WTC11 (cell line): ENCODE measurements around the gene GRM1. TPM values are rescaled to one million over a fixed set of nuclear protein-coding genes. Genes with fewer than 3 reads are reported as not detected.

Source experiments
- ATAC-seq: fragments of 200-7000 bp; cut with Tn5 transposase; 2 replicates; pipeline ENCODE4 v1.10.0; 2021; ENCODE audit warnings: mild to moderate bottlenecking, moderate library complexity
- CTCF ChIA-PET: fragments of 300-600 bp; sonication (Branson Sonifier 250); formaldehyde crosslinking; loops from one replicate; lab custom pipeline; 2021; ENCODE audit warnings: antibody characterized with exemption; lab: Charles Lee
- POLR2A ChIA-PET: fragments of 350-600 bp; sonication (Branson Sonifier 250); formaldehyde crosslinking; loops from one replicate; lab custom pipeline; 2021; ENCODE audit warnings: antibody characterized with exemption; lab: Charles Lee
- DNase-seq: peaks from one replicate; pipeline ENCODE4 v3.0.0; 2021; ENCODE audit warnings: low spot score
- H3K27ac Mint-ChIP-seq: 2 replicates; pipeline ENCODE4 v1.8.0; 2021; ENCODE audit warnings: mixed read lengths
- H3K27me3 Mint-ChIP-seq: 2 replicates; pipeline ENCODE4 v1.8.0; 2021; ENCODE audit warnings: low read depth, mild to moderate bottlenecking, moderate library complexity, mixed read lengths
- H3K36me3 Mint-ChIP-seq: 2 replicates; pipeline ENCODE4 v1.8.0; 2021; ENCODE audit warnings: mixed read lengths
- H3K4me1 Mint-ChIP-seq: 2 replicates; pipeline ENCODE4 v1.8.0; 2022; ENCODE audit warnings: mixed read lengths
- H3K4me3 Mint-ChIP-seq: 2 replicates; pipeline ENCODE4 v1.8.0; 2021; ENCODE audit warnings: mild to moderate bottlenecking, moderate library complexity, mixed read lengths
- H3K9me3 Mint-ChIP-seq: 2 replicates; pipeline ENCODE4 v1.8.0; 2021; ENCODE audit warnings: mixed read lengths
- ATF1 ChIP-seq: sonication (generic); formaldehyde crosslinking; IDR thresholded peaks from 2 replicates; pipeline ENCODE4 v1.8.1; 2023; ENCODE audit warnings: mild to moderate bottlenecking, moderate library complexity, missing genetic modification reagents
- CBFB ChIP-seq: sonication (generic); formaldehyde crosslinking; IDR thresholded peaks from 2 replicates; pipeline ENCODE4 v1.8.1; 2022; ENCODE audit warnings: mild to moderate bottlenecking, low read depth, missing genetic modification reagents
- FOXJ3 ChIP-seq: sonication (generic); formaldehyde crosslinking; IDR thresholded peaks from 2 replicates; pipeline ENCODE4 v1.9.0; 2021; ENCODE audit warnings: missing genetic modification reagents, mild to moderate bottlenecking, borderline replicate concordance
- FOXP1 ChIP-seq: sonication (generic); formaldehyde crosslinking; IDR thresholded peaks from 2 replicates; pipeline ENCODE4 v1.8.0; 2022; ENCODE audit warnings: missing genetic modification reagents, mild to moderate bottlenecking, moderate library complexity, borderline replicate concordance
- JUN ChIP-seq: sonication (generic); formaldehyde crosslinking; IDR thresholded peaks from 2 replicates; pipeline ENCODE4 v1.8.0; 2023; ENCODE audit warnings: mild to moderate bottlenecking, missing genetic modification reagents
- NFE2L1 ChIP-seq: sonication (generic); formaldehyde crosslinking; IDR thresholded peaks from 2 replicates; pipeline ENCODE4 v1.8.1; 2023; ENCODE audit warnings: missing genetic modification reagents
- NFYB ChIP-seq: sonication (generic); formaldehyde crosslinking; conservative IDR thresholded peaks from 2 replicates; pipeline ENCODE4 v1.8.0; 2022; ENCODE audit warnings: low read depth, missing genetic modification reagents
- SMAD4 ChIP-seq: sonication (generic); formaldehyde crosslinking; IDR thresholded peaks from 2 replicates; pipeline ENCODE4 v1.8.0; 2022; ENCODE audit warnings: mild to moderate bottlenecking, missing genetic modification reagents
- ZNF219 ChIP-seq: sonication (generic); formaldehyde crosslinking; IDR thresholded peaks from 2 replicates; pipeline ENCODE4 v1.8.0; 2023; ENCODE audit warnings: missing genetic modification reagents, mild to moderate bottlenecking, borderline replicate concordance
- ZNF232 ChIP-seq: sonication (generic); formaldehyde crosslinking; IDR thresholded peaks from 2 replicates; pipeline ENCODE4 v1.8.0; 2022; ENCODE audit warnings: mild to moderate bottlenecking, missing genetic modification reagents
- ZNF317 ChIP-seq: sonication (generic); formaldehyde crosslinking; IDR thresholded peaks from 2 replicates; pipeline ENCODE4 v1.8.1; 2023; ENCODE audit warnings: low read depth, mild to moderate bottlenecking, moderate library complexity, missing genetic modification reagents, borderline replicate concordance
- total RNA-seq: library from RNA; stranded (reverse); gene quantifications from 3 replicates; pipeline ENCODE4 v1.2.3, GENCODE V29; 2021
- TF ChIP-seq, protein P1 (sequence below): sonication (generic); formaldehyde crosslinking; conservative IDR thresholded peaks from 2 replicates; pipeline ENCODE4 v1.8.1; 2023; ENCODE audit warnings: mild to moderate bottlenecking, low read depth, missing genetic modification reagents, moderate library complexity
- TF ChIP-seq, protein P2 (sequence below): sonication (generic); formaldehyde crosslinking; conservative IDR thresholded peaks from 2 replicates; pipeline ENCODE4 v1.8.1; 2022; ENCODE audit warnings: mild to moderate bottlenecking, missing genetic modification reagents
- TF ChIP-seq, protein P3 (sequence below): sonication (generic); formaldehyde crosslinking; IDR thresholded peaks from 2 replicates; pipeline ENCODE4 v1.8.0; 2022; ENCODE audit warnings: mild to moderate bottlenecking, missing genetic modification reagents
- TF ChIP-seq, protein P4 (sequence below): sonication (generic); formaldehyde crosslinking; IDR thresholded peaks from 2 replicates; pipeline ENCODE4 v1.8.0; 2023; ENCODE audit warnings: missing genetic modification reagents
- TF ChIP-seq, protein P5 (sequence below): fragments of 250-450 bp; sonication (Bioruptor Pico); IDR thresholded peaks from 2 replicates; pipeline ENCODE4 v1.9.0; 2021; ENCODE audit warnings: moderate library complexity, mild to moderate bottlenecking, inconsistent platforms, borderline replicate concordance
- TF ChIP-seq, protein P6 (sequence below): sonication (generic); formaldehyde crosslinking; IDR thresholded peaks from 2 replicates; pipeline ENCODE4 v1.8.1; 2023; ENCODE audit warnings: mild to moderate bottlenecking, missing genetic modification reagents, moderate library complexity
- TF ChIP-seq, protein P7 (sequence below): fragments of 250-450 bp; sonication (Bioruptor Pico); conservative IDR thresholded peaks from 2 replicates; pipeline ENCODE4 v1.9.0; 2021; ENCODE audit warnings: mild to moderate bottlenecking
- TF ChIP-seq, protein P8 (sequence below): sonication (generic); formaldehyde crosslinking; IDR thresholded peaks from 2 replicates; pipeline ENCODE4 v1.8.1; 2023; ENCODE audit warnings: mild to moderate bottlenecking, missing genetic modification reagents
- TF ChIP-seq, protein P9 (sequence below): sonication (generic); formaldehyde crosslinking; IDR thresholded peaks from 2 replicates; pipeline ENCODE4 v1.8.1; 2022; ENCODE audit warnings: mild to moderate bottlenecking, moderate library complexity, missing genetic modification reagents
- TF ChIP-seq, protein P10 (sequence below): sonication (generic); formaldehyde crosslinking; IDR thresholded peaks from 2 replicates; pipeline ENCODE4 v1.8.1; 2022; ENCODE audit warnings: missing genetic modification reagents, borderline replicate concordance

Gene GRM1
- total RNA-seq, 1 experiment from 2014 or later, result 0.46 TPM

DNA sequence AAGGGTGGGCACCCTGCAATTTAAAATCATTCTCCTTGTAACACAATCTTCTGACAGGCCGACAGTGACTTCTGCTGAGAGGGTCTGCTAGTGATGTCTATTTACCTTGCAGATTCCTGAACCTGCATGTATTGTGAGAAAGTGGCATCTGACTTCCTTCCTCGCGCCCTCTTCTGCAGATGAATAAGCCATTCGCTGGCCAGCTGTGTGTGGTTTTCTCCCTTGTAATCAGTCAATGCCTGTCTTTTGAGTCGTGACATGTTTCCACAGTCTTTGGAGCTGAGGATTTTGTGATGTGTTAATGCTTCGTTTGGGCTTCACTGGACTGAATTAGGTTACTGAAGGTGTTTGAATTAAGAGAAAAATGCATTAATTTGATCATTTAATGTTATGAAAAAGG lies 125.3 kb downstream of the GRM1 start (continued):
- TF ChIP-seq, protein P1, sequence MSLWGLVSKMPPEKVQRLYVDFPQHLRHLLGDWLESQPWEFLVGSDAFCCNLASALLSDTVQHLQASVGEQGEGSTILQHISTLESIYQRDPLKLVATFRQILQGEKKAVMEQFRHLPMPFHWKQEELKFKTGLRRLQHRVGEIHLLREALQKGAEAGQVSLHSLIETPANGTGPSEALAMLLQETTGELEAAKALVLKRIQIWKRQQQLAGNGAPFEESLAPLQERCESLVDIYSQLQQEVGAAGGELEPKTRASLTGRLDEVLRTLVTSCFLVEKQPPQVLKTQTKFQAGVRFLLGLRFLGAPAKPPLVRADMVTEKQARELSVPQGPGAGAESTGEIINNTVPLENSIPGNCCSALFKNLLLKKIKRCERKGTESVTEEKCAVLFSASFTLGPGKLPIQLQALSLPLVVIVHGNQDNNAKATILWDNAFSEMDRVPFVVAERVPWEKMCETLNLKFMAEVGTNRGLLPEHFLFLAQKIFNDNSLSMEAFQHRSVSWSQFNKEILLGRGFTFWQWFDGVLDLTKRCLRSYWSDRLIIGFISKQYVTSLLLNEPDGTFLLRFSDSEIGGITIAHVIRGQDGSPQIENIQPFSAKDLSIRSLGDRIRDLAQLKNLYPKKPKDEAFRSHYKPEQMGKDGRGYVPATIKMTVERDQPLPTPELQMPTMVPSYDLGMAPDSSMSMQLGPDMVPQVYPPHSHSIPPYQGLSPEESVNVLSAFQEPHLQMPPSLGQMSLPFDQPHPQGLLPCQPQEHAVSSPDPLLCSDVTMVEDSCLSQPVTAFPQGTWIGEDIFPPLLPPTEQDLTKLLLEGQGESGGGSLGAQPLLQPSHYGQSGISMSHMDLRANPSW, result no peak
- TF ChIP-seq FOXJ3 (CRISPR knock-in tag) (no peak), ZNF317 (CRISPR knock-in tag) (no peak), SMAD4 (no peak), NFYB (CRISPR knock-in tag) (no peak)
- TF ChIP-seq, protein P2, sequence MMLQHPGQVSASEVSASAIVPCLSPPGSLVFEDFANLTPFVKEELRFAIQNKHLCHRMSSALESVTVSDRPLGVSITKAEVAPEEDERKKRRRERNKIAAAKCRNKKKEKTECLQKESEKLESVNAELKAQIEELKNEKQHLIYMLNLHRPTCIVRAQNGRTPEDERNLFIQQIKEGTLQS (CRISPR knock-in tag), result no peak
- TF ChIP-seq, protein P3, sequence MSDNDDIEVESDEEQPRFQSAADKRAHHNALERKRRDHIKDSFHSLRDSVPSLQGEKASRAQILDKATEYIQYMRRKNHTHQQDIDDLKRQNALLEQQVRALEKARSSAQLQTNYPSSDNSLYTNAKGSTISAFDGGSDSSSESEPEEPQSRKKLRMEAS, result no peak
- TF ChIP-seq, all 79 proteins: peak for 0

DNA sequence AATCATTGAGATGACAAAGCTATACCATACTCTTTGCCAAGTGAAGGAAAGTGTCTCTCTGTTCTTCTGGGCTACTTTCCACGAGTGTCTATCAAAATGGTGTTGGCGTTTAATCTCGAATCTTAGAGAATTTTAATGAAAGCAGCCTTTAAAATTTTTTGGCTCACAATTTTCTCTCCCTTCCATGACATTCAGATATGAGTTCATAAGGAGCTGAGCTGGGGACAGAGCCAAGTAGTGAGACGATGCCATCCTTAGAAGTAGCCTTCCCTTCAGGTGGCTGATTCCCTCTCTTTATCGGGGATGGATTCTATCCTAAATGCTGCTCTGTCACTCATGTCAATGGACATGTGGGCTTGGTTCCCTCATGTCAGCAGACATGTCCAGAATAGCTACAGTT lies 132.8 kb downstream of the GRM1 start:
- CTCF ChIA-PET, result no interaction called here
- POLR2A ChIA-PET, result no interaction called here
- H3K9me3 Mint-ChIP-seq, result no peaks in the 10 kb centered on the region
- DNase-seq (no peak), ATAC-seq (no peak)
- no peaks in the 10 kb centered on the region for H3K27me3 Mint-ChIP-seq
- H3K36me3 Mint-ChIP-seq, result no peaks in the 10 kb centered on the region
- H3K4me1 Mint-ChIP-seq, result no peaks in the 10 kb centered on the region
- H3K4me3 Mint-ChIP-seq, result no peak overlapping the region
- H3K27ac Mint-ChIP-seq, result no peak overlapping the region
- TF ChIP-seq ZNF232 (CRISPR knock-in tag) (no peak), JUN (CRISPR knock-in tag) (no peak), ZNF219 (no peak)
- TF ChIP-seq, protein P4, sequence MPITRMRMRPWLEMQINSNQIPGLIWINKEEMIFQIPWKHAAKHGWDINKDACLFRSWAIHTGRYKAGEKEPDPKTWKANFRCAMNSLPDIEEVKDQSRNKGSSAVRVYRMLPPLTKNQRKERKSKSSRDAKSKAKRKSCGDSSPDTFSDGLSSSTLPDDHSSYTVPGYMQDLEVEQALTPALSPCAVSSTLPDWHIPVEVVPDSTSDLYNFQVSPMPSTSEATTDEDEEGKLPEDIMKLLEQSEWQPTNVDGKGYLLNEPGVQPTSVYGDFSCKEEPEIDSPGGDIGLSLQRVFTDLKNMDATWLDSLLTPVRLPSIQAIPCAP (CRISPR knock-in tag), result no peak
- TF ChIP-seq, protein P5, sequence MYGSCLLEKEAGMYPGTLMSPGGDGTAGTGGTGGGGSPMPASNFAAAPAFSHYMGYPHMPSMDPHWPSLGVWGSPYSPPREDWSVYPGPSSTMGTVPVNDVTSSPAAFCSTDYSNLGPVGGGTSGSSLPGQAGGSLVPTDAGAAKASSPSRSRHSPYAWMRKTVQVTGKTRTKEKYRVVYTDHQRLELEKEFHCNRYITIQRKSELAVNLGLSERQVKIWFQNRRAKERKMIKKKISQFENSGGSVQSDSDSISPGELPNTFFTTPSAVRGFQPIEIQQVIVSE (CRISPR knock-in tag), result no peak
- TF ChIP-seq, protein P6, sequence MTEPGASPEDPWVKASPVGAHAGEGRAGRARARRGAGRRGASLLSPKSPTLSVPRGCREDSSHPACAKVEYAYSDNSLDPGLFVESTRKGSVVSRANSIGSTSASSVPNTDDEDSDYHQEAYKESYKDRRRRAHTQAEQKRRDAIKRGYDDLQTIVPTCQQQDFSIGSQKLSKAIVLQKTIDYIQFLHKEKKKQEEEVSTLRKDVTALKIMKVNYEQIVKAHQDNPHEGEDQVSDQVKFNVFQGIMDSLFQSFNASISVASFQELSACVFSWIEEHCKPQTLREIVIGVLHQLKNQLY (CRISPR knock-in tag), result no peak

DNA sequence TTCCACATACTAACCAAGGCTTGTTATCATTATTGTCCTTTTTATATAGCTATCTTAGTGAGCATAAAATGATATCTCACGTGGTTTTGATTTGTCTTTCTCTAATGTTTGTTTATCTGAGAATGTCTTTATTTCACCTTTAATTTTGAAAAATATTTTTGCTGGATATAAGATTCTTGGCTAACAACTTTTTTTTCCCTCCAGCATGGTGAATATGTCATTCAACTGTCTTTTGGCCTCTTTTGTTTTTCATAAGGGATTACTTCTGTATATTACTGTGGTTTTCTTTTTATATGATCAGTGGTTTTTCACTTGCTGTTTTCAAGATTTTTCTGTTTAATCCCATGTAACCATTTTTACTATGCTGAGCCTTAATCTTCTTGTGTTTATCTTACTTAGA lies 141.0 kb downstream of the GRM1 start:
- no peaks in the 10 kb centered on the region for H3K27me3 Mint-ChIP-seq
- POLR2A ChIA-PET, result no interaction called here
- TF ChIP-seq, protein P7, sequence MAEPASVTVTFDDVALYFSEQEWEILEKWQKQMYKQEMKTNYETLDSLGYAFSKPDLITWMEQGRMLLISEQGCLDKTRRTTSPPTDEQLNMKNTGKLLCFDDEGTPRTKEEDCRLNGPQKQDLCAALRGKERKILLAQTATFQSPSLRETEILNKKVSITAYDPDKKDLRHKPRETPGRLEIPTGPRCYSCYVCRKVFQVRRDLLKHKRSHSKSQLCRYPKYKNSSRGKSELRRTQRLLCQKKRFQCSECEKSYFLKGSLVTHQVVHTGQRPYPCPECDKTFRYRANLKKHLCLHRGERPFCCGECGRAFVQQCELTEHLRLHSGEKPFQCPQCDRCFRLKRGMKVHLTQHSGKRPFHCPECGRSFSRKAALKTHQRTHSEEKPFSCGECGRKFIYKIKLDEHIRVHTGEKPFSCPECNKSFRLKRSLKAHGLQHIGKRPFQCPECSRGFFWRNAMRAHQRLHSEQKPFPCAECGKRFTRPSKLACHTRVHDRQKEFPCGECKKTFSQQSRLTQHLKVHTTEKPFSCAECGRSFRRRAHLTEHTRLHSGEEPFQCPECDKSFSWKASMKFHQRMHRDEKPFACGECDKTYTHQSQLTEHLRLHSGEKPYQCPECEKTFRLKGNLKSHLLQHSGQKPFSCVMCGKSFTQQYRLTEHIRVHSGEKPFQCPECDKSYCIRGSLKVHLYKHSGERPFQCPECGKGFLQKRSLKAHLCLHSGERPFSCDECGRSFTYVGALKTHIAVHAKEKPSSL (CRISPR knock-in tag), result no peak
- TF ChIP-seq FOXP1 (CRISPR knock-in tag) (no peak), ZNF317 (CRISPR knock-in tag) (no peak), NFE2L1 (CRISPR knock-in tag) (no peak), ATF1 (CRISPR knock-in tag) (no peak), JUN (CRISPR knock-in tag) (no peak), CBFB (no peak)
- TF ChIP-seq, protein P8, sequence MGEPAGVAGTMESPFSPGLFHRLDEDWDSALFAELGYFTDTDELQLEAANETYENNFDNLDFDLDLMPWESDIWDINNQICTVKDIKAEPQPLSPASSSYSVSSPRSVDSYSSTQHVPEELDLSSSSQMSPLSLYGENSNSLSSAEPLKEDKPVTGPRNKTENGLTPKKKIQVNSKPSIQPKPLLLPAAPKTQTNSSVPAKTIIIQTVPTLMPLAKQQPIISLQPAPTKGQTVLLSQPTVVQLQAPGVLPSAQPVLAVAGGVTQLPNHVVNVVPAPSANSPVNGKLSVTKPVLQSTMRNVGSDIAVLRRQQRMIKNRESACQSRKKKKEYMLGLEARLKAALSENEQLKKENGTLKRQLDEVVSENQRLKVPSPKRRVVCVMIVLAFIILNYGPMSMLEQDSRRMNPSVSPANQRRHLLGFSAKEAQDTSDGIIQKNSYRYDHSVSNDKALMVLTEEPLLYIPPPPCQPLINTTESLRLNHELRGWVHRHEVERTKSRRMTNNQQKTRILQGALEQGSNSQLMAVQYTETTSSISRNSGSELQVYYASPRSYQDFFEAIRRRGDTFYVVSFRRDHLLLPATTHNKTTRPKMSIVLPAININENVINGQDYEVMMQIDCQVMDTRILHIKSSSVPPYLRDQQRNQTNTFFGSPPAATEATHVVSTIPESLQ (CRISPR knock-in tag), result no peak
- TF ChIP-seq, protein P9, sequence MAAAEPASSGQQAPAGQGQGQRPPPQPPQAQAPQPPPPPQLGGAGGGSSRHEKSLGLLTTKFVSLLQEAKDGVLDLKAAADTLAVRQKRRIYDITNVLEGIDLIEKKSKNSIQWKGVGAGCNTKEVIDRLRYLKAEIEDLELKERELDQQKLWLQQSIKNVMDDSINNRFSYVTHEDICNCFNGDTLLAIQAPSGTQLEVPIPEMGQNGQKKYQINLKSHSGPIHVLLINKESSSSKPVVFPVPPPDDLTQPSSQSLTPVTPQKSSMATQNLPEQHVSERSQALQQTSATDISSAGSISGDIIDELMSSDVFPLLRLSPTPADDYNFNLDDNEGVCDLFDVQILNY, result no peak
- TF ChIP-seq, protein P10, sequence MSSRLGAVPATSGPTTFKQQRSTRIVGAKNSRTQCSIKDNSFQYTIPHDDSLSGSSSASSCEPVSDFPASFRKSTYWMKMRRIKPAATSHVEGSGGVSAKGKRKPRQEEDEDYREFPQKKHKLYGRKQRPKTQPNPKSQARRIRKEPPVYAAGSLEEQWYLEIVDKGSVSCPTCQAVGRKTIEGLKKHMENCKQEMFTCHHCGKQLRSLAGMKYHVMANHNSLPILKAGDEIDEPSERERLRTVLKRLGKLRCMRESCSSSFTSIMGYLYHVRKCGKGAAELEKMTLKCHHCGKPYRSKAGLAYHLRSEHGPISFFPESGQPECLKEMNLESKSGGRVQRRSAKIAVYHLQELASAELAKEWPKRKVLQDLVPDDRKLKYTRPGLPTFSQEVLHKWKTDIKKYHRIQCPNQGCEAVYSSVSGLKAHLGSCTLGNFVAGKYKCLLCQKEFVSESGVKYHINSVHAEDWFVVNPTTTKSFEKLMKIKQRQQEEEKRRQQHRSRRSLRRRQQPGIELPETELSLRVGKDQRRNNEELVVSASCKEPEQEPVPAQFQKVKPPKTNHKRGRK (CRISPR knock-in tag), result no peak

More for the DNA sequence above, 141.0 kb downstream of the GRM1 start:
- no peak for DNase-seq
- no peak overlapping the region for H3K4me3 Mint-ChIP-seq
- H3K36me3 Mint-ChIP-seq, result no peaks in the 10 kb centered on the region
- H3K27ac Mint-ChIP-seq, result no peak overlapping the region
- no peak for ATAC-seq
- CTCF ChIA-PET, result no interaction called here
- H3K9me3 Mint-ChIP-seq, result no peaks in the 10 kb centered on the region; the same call in 1 of the 2 replicates
- 0 out of 2 replicates have a peak, but pooled peaks cover 2% of the 10 kb centered on the region for H3K4me1 Mint-ChIP-seq
